ENCODE data around the gene KCNAB3.

- TF ChIP-seq CTCF (IDR thresholded peaks at IDR 0.05) (peak in 1 of 12 donors; percentile 21), POLR2A (IDR thresholded peaks at IDR 0.05) (peak in 1 of 2 donors; percentile 64)
Measured at GRCh38 chr17:7922845-7923628, 6.6 kb downstream of the KCNAB3 start.
